ENCODE results near the gene CFAP97D1.

The CFAP97D1 gene

GRCh38 chr17:43832976-43833829 is 53.0 kb downstream of the CFAP97D1 start, which contains the start of gene MPP3:
Gene MPP3 (minus strand): TSS chr17:43833146. CDS start chr17:43831906, 1,240 bp downstream.
- H3K4me1 ChIP-seq (ENCODE audit: insufficient read depth, low read length) = no peaks in the 10 kb centered on the region
- DNase-seq (no peak), ATAC-seq (ENCODE audit: insufficient read depth, low read depth) (no peak)
- H3K9me3 ChIP-seq (ENCODE audit: insufficient read depth, low read length, severe bottlenecking) = no peaks in the 10 kb centered on the region
- H4K20me1 ChIP-seq (ENCODE audit: insufficient read depth, low read length) = no peaks in the 10 kb centered on the region
- H3K36me3 ChIP-seq (ENCODE audit: insufficient read depth, low read length) = no peaks in the 10 kb centered on the region
- H3K79me2 ChIP-seq (ENCODE audit: insufficient read depth, low read length) = no peaks in the 10 kb centered on the region
- H2AFZ ChIP-seq (ENCODE audit: low read depth, low read length) = no peak within 1 kb of the TSS
- no peak within 1 kb of the TSS for H3K4me3 ChIP-seq (ENCODE audit: low read depth in 1 of 2, low read length in 2 of 2)
- H3K27me3 ChIP-seq (ENCODE audit: insufficient read depth, low read length, poor library complexity) = peaks cover 17% of the 10 kb centered on the region
- H3K9ac ChIP-seq (ENCODE audit: low read depth, low read length) = no peak within 1 kb of the TSS
- no peak within 1 kb of the TSS for H3K27ac ChIP-seq (ENCODE audit: low read length)
- no peak for TF ChIP-seq CTCF (IDR thresholded peaks at IDR 0.05; ENCODE audit: borderline replicate concordance, extremely low read depth, low read length, poor library complexity, severe bottlenecking)
- no peak for TF ChIP-seq EZH2 (IDR thresholded peaks at IDR 0.05; ENCODE audit: borderline replicate concordance, low read depth, low read length, severe bottlenecking)
- H3K4me2 ChIP-seq (ENCODE audit: insufficient read depth, low read length) = no peak within 1 kb of the TSS

- no peak overlapping the region for H3K9ac ChIP-seq (ENCODE audit: low read depth, low read length)
- no peaks in the 10 kb centered on the region for H3K36me3 ChIP-seq (ENCODE audit: insufficient read depth, low read length)
- H2AFZ ChIP-seq (ENCODE audit: low read depth, low read length) = no peak overlapping the region
- TF ChIP-seq EZH2 (IDR thresholded peaks at IDR 0.05; ENCODE audit: borderline replicate concordance, low read depth, low read length, severe bottlenecking) (no peak), CTCF (IDR thresholded peaks at IDR 0.05; ENCODE audit: borderline replicate concordance, extremely low read depth, low read length, poor library complexity, severe bottlenecking) (no peak)
- no peaks in the 10 kb centered on the region for H3K9me3 ChIP-seq (ENCODE audit: insufficient read depth, low read length, severe bottlenecking)
- H3K27ac ChIP-seq (ENCODE audit: low read length) = no peak overlapping the region
- no peak overlapping the region for H3K4me2 ChIP-seq (ENCODE audit: insufficient read depth, low read length)
- no peaks in the 10 kb centered on the region for H3K79me2 ChIP-seq (ENCODE audit: insufficient read depth, low read length)
- no peak overlapping the region for H3K4me3 ChIP-seq (ENCODE audit: low read depth in 1 of 2, low read length in 2 of 2)
- no peaks in the 10 kb centered on the region for H3K4me1 ChIP-seq (ENCODE audit: insufficient read depth, low read length)
- no peak for ATAC-seq (ENCODE audit: insufficient read depth, low read depth)
- no peaks in the 10 kb centered on the region for H4K20me1 ChIP-seq (ENCODE audit: insufficient read depth, low read length)
- H3K27me3 ChIP-seq (ENCODE audit: insufficient read depth, low read length, poor library complexity) = peaks cover 14% of the 10 kb centered on the region
- DNase-seq = no peak
Measured at GRCh38 chr17:43834106-43834505, 53.9 kb downstream of the CFAP97D1 start.

Measured in DND-41 (cell line).